H1 (cell line): ENCODE data around the gene IGLL5. TPM values are rescaled to one million over a fixed set of nuclear protein-coding genes. Genes with fewer than 3 reads are reported as not detected.

Source experiments
- BRCA1 ChIP-seq: IDR thresholded peaks from 2 replicates; pipeline ENCODE4 v1.6.1; 2012; ENCODE audit warnings: low read depth, low read length, improper control_type of control experiment
- EP300 ChIP-seq, 2 experiments: IDR thresholded peaks; 1 replicate in 1 of 2; 2 replicates in 1 of 2; pipeline ENCODE4 v1.6.1; 2011 to 2012; ENCODE audit warnings: low read depth in 2 of 2, low read length in 2 of 2, mild to moderate bottlenecking in 2 of 2, borderline replicate concordance in 1 of 2, inconsistent platforms in 1 of 2, moderate library complexity in 1 of 2
- GABPA ChIP-seq: IDR thresholded peaks from 2 replicates; pipeline ENCODE4 v1.6.1; 2011; ENCODE audit warnings: mild to moderate bottlenecking, low read length, moderate library complexity, borderline replicate concordance; ENCODE audit not compliant: insufficient read depth
- SUZ12 ChIP-seq: fragments of 200-600 bp; sonication (generic); IDR thresholded peaks from 2 replicates; pipeline ENCODE4 v1.6.1; 2012; ENCODE audit warnings: mild to moderate bottlenecking, inconsistent platforms, low read length, moderate library complexity, mixed read lengths
- polyA plus RNA-seq, 7 experiments: library from polyadenylated mRNA; depleted of rRNA in 3 of 7; stranded (reverse) in 5 of 7; unstranded in 2 of 7; fragments of >200 nt in 5 of 7; fragments of 200-250 nt in 2 of 7; gene quantifications; 1 replicate in 5 of 7; 2 replicates in 1 of 7; 4 replicates in 1 of 7; pipeline versions ENCODE4 v1.2.1 to v1.2.3, GENCODE V29; 2011 to 2013; ENCODE audit warnings: missing spikeins in 2 of 7, mixed read lengths in 2 of 7
- total RNA-seq: library from RNA; stranded (reverse); fragmentation: NEBNext Ultra II Directional; extraction: Animal tissue kit (Norgen Biotek cat#: 25700); gene quantifications from 2 replicates; pipeline ENCODE4 v1.2.1, GENCODE V29; 2021

Gene IGLL5
- total and polyA plus RNA-seq, 2 of the 8 experiments (the other 6 are each of a cell fraction or from before 2014, with no cell fraction given), result not detected

DNA sequence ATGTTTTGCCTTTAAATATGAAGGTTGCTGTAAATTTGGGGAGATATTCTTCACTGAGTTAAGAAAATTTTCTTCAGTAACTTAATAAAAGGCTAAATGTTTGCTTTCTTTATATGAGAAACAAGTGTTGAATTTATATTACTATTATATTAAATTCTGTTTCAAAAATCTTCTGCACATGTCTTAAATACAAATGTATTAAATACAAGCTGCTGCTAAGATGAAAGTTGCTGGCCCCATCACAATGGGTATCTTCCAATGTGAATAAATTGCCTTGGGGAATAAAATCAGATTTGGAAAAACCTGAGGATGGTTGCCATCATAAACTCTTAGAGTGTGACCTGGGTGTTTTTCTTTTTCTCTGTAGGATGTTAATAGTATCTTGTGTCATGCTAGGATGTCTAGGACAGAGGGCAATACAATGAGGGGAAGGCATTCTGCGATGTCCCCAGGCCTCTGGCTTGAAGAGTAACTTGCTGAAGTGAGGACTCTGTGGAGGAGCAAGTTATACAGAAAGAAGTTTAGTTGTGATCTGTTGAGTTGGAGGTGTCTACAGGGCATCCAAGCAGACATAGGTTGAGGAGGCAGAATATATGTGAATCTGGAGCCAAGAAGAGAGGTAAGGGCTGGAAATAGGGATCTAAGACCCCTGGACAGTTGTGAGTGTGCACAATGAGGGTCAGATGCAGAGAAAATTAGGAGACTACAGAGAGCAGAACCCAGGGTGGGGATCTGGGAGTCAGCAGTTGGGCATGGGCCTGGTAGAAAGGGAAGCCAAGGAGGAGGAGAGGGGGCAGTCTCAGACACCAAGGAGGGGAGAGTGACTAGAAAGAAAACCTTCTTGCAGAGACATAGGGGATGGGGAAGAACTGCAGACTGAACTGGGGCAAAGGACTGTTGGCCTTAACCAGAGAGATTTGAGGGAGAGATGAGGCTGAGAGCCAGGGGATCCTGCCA lies 4.8 kb downstream of the IGLL5 start (continued):
- TF ChIP-seq EP300 (IDR thresholded peaks at IDR 0.05; ENCODE audit: borderline replicate concordance in 1 of 2, low read depth in 2 of 2, low read length in 2 of 2) (no peak), SUZ12 (no peak), GABPA (no peak), BRCA1 (no peak)
- TF ChIP-seq, all 59 proteins: peak for 0
